ENCODE data around the gene MAP3K5.

MAP3K5 gene

DNA sequence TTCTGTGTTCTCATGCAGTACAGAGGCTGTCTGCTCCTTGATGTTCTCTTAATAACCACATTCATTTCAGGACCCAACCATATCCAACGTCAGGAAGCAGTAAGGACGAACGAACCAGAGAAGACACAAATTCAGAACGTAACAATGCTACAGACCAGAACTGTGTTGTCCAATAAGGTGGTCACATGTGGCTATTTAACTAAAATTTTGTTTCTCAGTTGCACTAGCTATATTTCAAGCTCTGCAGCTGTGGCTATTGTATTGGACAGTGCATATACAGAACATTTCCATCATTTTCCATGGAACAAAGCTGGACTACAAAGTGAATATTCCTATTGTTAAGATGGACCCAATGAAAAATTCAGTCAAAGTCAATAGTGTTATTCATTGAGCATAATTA, 269.1 kb downstream of the MAP3K5 start:
- no peak for DNase-seq (ENCODE audit: low read depth, low spot score)
- TF ChIP-seq, protein P1, sequence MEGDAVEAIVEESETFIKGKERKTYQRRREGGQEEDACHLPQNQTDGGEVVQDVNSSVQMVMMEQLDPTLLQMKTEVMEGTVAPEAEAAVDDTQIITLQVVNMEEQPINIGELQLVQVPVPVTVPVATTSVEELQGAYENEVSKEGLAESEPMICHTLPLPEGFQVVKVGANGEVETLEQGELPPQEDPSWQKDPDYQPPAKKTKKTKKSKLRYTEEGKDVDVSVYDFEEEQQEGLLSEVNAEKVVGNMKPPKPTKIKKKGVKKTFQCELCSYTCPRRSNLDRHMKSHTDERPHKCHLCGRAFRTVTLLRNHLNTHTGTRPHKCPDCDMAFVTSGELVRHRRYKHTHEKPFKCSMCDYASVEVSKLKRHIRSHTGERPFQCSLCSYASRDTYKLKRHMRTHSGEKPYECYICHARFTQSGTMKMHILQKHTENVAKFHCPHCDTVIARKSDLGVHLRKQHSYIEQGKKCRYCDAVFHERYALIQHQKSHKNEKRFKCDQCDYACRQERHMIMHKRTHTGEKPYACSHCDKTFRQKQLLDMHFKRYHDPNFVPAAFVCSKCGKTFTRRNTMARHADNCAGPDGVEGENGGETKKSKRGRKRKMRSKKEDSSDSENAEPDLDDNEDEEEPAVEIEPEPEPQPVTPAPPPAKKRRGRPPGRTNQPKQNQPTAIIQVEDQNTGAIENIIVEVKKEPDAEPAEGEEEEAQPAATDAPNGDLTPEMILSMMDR (IDR thresholded peaks at IDR 0.05; ENCODE audit: low read depth, low read length): no peak
- in situ Hi-C loops (cut with HindIII; ENCODE audit: low sequenced_read_pairs): no loop called here

DNA sequence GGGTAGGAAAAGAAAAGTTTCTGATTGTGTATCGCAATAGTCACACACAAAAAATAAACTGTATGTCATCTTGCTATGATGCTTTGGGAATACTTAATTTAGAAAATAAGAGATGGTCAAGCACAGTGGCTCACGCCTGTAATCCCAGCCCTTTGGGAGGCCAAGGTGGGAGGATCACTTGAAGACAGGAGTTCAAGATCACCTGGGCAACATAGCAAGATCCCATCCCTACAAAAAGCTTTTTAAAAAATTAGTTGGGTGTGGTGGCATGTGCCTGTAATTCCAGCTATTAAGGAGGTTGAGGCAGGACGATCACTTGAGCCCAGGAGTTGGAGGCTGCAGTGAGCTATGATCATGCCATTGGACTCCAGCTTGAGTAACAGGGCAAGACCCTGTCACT, 269.6 kb downstream of the MAP3K5 start:
- H3K4me3 ChIP-seq (ENCODE audit: low read depth, low read length): no peak overlapping the region
- in situ Hi-C loops (cut with HindIII; ENCODE audit: low sequenced_read_pairs): no loop called here
- no peak for DNase-seq (ENCODE audit: low read depth, low spot score)
- TF ChIP-seq, protein P1 (IDR thresholded peaks at IDR 0.05; ENCODE audit: low read depth, low read length): no peak

More for the DNA sequence above, 269.1 kb downstream of the MAP3K5 start:
- no peak overlapping the region for H3K4me3 ChIP-seq (ENCODE audit: low read depth, low read length)

DNA sequence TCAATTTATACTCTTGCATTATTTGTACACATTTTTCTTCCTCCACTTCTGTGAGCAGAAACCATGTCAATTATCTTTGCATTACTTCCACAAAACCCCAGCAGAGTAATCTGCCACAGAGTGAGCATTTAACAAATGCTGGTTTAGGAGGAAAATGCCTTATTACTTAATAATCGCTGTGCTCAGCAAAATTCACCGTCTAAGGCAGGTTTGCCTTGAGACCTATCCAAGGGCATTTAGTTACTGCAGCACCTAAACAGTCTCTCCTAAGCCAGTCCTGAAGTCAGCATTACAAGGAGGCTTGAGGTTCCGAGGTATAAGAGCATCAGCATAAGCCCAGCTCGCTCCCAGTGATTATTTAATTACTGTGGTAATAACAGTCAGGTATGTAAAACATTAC, 270.4 kb downstream of the MAP3K5 start:
- no peak for DNase-seq (ENCODE audit: low read depth, low spot score)
- TF ChIP-seq, protein P1 (IDR thresholded peaks at IDR 0.05; ENCODE audit: low read depth, low read length): no peak
- no peak overlapping the region for H3K4me3 ChIP-seq (ENCODE audit: low read depth, low read length)
- in situ Hi-C loops (cut with HindIII; ENCODE audit: low sequenced_read_pairs): no loop called here

DNA sequence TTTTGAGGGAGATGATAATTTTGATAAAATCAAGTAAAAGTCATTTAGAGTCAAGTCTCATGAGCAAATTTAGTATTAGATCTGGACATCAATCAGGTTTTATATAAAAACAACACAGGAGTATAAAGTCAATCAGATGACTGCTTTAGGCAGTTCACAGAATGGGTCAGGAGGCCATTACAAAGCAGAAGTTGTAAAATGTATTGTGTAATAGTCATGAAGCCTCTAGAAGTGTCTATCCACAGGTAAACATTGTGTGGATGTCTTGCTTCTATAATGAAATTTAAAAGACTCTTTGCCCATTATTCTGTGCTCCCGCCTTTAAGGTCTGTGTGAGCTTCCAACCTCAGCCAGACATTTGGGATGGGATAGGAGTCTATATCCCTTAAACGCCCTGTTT, 270.9 kb downstream of the MAP3K5 start:
- in situ Hi-C loops (cut with HindIII; ENCODE audit: low sequenced_read_pairs): no loop called here
- DNase-seq (ENCODE audit: low read depth, low spot score): no peak
- no peak overlapping the region for H3K4me3 ChIP-seq (ENCODE audit: low read depth, low read length)
- TF ChIP-seq, protein P1 (IDR thresholded peaks at IDR 0.05; ENCODE audit: low read depth, low read length): no peak

DNA sequence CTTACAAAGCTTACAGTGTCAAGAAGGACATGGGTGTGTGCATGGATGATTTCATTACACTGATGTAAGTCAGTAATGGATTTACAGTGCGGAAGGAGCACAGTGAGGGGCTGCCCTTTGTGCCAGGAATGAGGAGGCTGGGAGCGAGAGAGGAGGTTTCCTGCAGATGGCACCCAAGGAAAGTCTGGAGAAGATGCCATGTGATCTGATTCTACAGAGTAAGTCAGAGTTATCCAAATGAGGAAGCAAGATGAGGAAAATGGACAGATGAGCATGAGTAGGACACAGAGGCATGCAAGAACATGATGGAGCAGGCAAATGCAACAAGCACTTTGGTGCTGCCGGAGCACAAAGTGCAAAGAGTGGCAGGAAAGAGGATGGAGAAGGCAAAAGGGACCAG, 271.8 kb downstream of the MAP3K5 start:
- no peak for DNase-seq (ENCODE audit: low read depth, low spot score)
- no peak overlapping the region for H3K4me3 ChIP-seq (ENCODE audit: low read depth, low read length)
- in situ Hi-C loops (cut with HindIII; ENCODE audit: low sequenced_read_pairs): no loop called here
- TF ChIP-seq, protein P1 (IDR thresholded peaks at IDR 0.05; ENCODE audit: low read depth, low read length): no peak

DNA sequence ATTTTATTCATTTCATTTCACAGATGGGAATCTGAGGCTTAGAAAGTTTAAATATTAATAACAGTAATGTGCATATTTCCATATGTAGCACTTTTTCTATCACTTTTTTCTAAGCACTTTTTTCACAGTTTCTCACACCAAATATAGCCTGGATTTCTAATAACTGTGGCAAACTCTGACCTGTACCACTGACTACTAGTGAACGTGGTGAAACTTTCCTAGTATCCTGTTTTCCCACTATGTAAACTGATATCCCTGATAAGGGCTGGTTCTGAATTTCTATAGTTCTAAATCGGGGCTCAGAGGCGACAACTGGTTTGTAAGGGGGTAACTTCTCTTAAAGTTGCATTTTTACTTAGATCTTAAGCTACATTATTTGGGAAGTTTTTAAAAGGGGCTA, 274.7 kb downstream of the MAP3K5 start:
- H3K4me3 ChIP-seq (ENCODE audit: low read depth, low read length): no peak overlapping the region
- DNase-seq (ENCODE audit: low read depth, low spot score): no peak
- in situ Hi-C loops (cut with HindIII; ENCODE audit: low sequenced_read_pairs): no loop called here
- TF ChIP-seq, protein P1 (IDR thresholded peaks at IDR 0.05; ENCODE audit: low read depth, low read length): no peak

DNA sequence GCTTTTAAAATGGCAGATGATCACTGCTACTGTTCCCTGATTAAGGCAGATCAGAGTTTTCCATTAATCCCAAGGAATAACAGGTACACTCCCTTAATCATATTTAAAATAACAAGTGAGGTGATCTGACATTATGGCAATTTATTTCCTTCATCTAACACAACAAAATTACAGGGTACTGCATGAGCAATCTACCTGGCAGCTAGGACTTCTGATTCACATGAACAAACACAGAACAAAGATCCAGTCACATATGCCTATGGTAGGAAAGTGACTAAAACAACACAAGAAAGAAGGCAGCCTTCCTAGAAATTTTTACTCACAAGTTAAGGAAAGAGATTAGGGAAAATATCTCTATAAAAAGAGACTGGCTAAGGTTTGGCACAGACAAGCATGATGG, 275.3 kb downstream of the MAP3K5 start:
- TF ChIP-seq, protein P1 (IDR thresholded peaks at IDR 0.05; ENCODE audit: low read depth, low read length): no peak
- in situ Hi-C loops (cut with HindIII; ENCODE audit: low sequenced_read_pairs): no loop called here
- no peak for DNase-seq (ENCODE audit: low read depth, low spot score)
- H3K4me3 ChIP-seq (ENCODE audit: low read depth, low read length): no peak overlapping the region
